ENCODE measurements around the gene AVL9. TPM values are rescaled to one million over a fixed set of nuclear protein-coding genes. Genes with fewer than 3 reads are reported as not detected.

Gene AVL9
- total and polyA plus RNA-seq, 2 donors (not counting 1 experiment from before 2014, with no cell fraction given): 15.4 to 48.0 TPM

DNA sequence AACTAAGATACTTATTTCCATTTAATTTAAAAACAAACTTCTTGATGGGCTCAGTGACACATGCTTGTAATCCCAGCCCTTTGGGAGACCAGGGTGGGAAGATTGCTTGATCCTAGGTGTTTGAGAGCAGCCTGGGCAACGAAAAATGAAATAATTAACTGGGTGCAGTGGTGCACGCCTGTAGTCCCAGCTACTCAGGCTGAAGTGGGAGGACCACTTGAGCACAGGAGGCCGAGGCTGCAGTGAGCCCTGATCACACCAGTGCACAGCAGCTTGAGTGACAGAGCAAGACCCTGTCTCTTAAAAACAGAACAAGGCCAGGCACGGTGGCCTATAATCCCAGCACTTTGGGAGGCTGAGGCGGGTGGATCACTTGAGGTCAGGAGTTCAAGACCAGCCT, 37.4 kb downstream of the AVL9 start:
- POLR2A ChIA-PET: no interaction called here
- H3K27ac Mint-ChIP-seq: no peak overlapping the region

More for the DNA sequence above, 37.4 kb downstream of the AVL9 start:
- no peak overlapping the region for H3K9ac ChIP-seq (ENCODE audit: low read length)
- Mint-ChIP-seq H3K4me1 (peaks cover 14% of the 10 kb centered on the region), H3K9me3 (ENCODE audit: insufficient read depth) (no peaks in the 10 kb centered on the region), H3K4me3 (no peak overlapping the region), H3K27me3 (no peaks in the 10 kb centered on the region)
- CTCF ChIA-PET: no interaction called here
- H3K36me3 ChIP-seq (replicated peaks in 1 of 2; ENCODE audit: control extremely low read depth in 1 of 2, control insufficient read depth in 1 of 2, extremely low read depth in 1 of 2, insufficient read depth in 2 of 2, low read length in 1 of 2): peaks cover 0 to 8% of the 10 kb centered on the region in 2 experiments
- WGBS (ENCODE audit: insufficient coverage): 95% methylated on average over 4 of the region's 5 CpGs
- TF ChIP-seq EZH2 (IDR thresholded peaks at IDR 0.05; ENCODE audit: borderline replicate concordance, insufficient read depth, low read depth, low read length, poor library complexity, severe bottlenecking) (no peak), CTCF (IDR thresholded peaks at IDR 0.05) (no peak)
- ATAC-seq (ENCODE audit: low read depth) (no peak), DNase-seq (no peak)
- peaks cover 28% of the 10 kb centered on the region for H4K20me1 ChIP-seq (ENCODE audit: control insufficient read depth, insufficient read depth, low read length, poor library complexity, severe bottlenecking)
- no peak overlapping the region for H2AFZ ChIP-seq (ENCODE audit: insufficient read depth, low read depth, low read length, poor library complexity, severe bottlenecking)
- no peaks in the 10 kb centered on the region for H3K27me3 ChIP-seq (replicated peaks in 1 of 4; ENCODE audit: control extremely low read depth in 1 of 4, control insufficient read depth in 3 of 4, insufficient read depth in 4 of 4, low read length in 3 of 4)
- no peaks in the 10 kb centered on the region for H3K4me1 ChIP-seq (ENCODE audit: control insufficient read depth in 2 of 2, insufficient read depth in 2 of 2, low read length in 2 of 2)
- H3K27ac ChIP-seq (ENCODE audit: low read length in 2 of 2): no peak overlapping the region
- no peak overlapping the region for H3K4me2 ChIP-seq (replicated peaks; ENCODE audit: low read depth, low read length, poor library complexity, severe bottlenecking)
- peaks cover 36% of the 10 kb centered on the region for H3K79me2 ChIP-seq (ENCODE audit: control insufficient read depth, insufficient read depth, low read length)
- H3K9me3 ChIP-seq (ENCODE audit: control extremely low read depth in 1 of 3, control insufficient read depth in 2 of 3, insufficient read depth in 1 of 3, low read length in 2 of 3): peaks cover 0 to 4% (median 0%) of the 10 kb centered on the region in 3 donors
- no peak overlapping the region for H3K4me3 ChIP-seq (ENCODE audit: control extremely low read depth in 1 of 5, extremely low read depth in 1 of 5, insufficient read depth in 1 of 5, low read depth in 2 of 5, low read length in 4 of 5)
- intact Hi-C loops (cut with micrococcal nuclease): no loop called here
